Heart left ventricle (tissue), 16 donors: Measurements from ENCODE around the gene GRK5. TPM values are rescaled to one million over a fixed set of nuclear protein-coding genes. Genes with fewer than 3 reads are reported as not detected.

Experiments used
- ATAC-seq, 4 donors: fragments of 200-7000 bp; cut with Tn5 transposase; one replicate each; pipeline ENCODE4 v1.9.1; 2020 to 2022; ENCODE audit warnings: moderate library complexity in 4 of 4, mild to moderate bottlenecking in 3 of 4, moderate number of reproducible peaks in 1 of 4
- DNase-seq, 5 donors: peaks; one replicate each; pipeline ENCODE4 v3.0.0-alpha.2; 2020
- H3K27ac ChIP-seq, 12 donors: fragments of 200-600 bp; sonication (generic) in 4 of 12; one replicate each; pipeline versions ENCODE4 v1.5.0 to v1.8.0; 2016 to 2022; ENCODE audit warnings: mild to moderate bottlenecking in 2 of 12
- H3K27me3 ChIP-seq, 9 donors: fragments of 200-600 bp; sonication (generic) in 2 of 9; one replicate each; pipeline versions ENCODE4 v1.5.1 to v1.8.0; 2016 to 2022; ENCODE audit warnings: mild to moderate bottlenecking in 3 of 9
- H3K36me3 ChIP-seq, 9 donors: fragments of 200-600 bp; sonication (generic) in 2 of 9; one replicate each; pipeline versions ENCODE4 v1.5.0 to v1.8.0; 2018 to 2022; ENCODE audit warnings: mild to moderate bottlenecking in 2 of 9
- H3K4me1 ChIP-seq, 12 donors: fragments of 200-600 bp; sonication (generic) in 4 of 12; one replicate each; pipeline versions ENCODE4 v1.5.0 to v1.8.0; 2016 to 2022; ENCODE audit warnings: mild to moderate bottlenecking in 3 of 12
- H3K4me3 ChIP-seq, 12 donors: fragments of 200-600 bp; sonication (generic) in 4 of 12; one replicate each; pipeline versions ENCODE4 v1.5.0 to v1.8.0; 2017 to 2022; ENCODE audit warnings: mild to moderate bottlenecking in 9 of 12, moderate library complexity in 4 of 12
- H3K9me3 ChIP-seq, 12 donors: fragments of 200-600 bp; sonication (generic) in 4 of 12; one replicate each; pipeline versions ENCODE4 v1.5.0 to v1.8.0; 2016 to 2022; ENCODE audit warnings: mild to moderate bottlenecking in 1 of 12
- POLR2A ChIP-seq, 2 donors: fragments of 450-650 bp; IDR thresholded peaks; one replicate each; pipeline ENCODE4 v1.6.1; 2017; ENCODE audit warnings: antibody characterized with exemption in 2 of 2, mild to moderate bottlenecking in 2 of 2, moderate library complexity in 2 of 2
- WGBS, 4 donors: extraction: QIAGEN DNeasy Blood & Tissue Kit in 2 of 4; methylation state at CpG; one replicate each; pipeline versions ENCODE4 v1.1.5 to v1.1.7; 2013 to 2018; 5-methylcytosine and 5-hydroxymethylcytosine counted together
- intact Hi-C, 10 donors: fragments of 100-400 bp; cut with DNase I; formaldehyde crosslinking; loops; one replicate each; pipeline versions ENCODE4 v1.11.1 to v1.14.2; 2022
- polyA plus RNA-seq, 2 donors: library from polyadenylated mRNA; stranded (reverse); fragments of 200-250 nt; gene quantifications; one replicate each; pipeline ENCODE4 v1.2.3, GENCODE V29; 2013
- total RNA-seq, 9 donors: library from RNA; depleted of rRNA in 2 of 9; stranded (reverse); fragments of >200 nt in 2 of 9; fragmentation: NEBNext Ultra II Directional in 3 of 9; extraction: Animal tissue kit (Norgen Biotek cat#: 25700) in 3 of 9; gene quantifications; one replicate each; pipeline versions ENCODE4 v1.1.0 to v1.2.4, GENCODE V29; 2016 to 2023
- TF ChIP-seq, protein P1 (sequence below), 12 donors: fragments of 200-600 bp; sonication (generic) in 4 of 12; IDR thresholded peaks; one replicate each; pipeline versions ENCODE4 v1.5.0 to v1.8.0; 2018 to 2022; ENCODE audit warnings: antibody characterized with exemption in 12 of 12, mild to moderate bottlenecking in 5 of 12
- donor health status: ischemic (EF 13 %, LVEDD 7.1; RV severe dilation, severe dysfunction).
- donor health status: healthy with polysubstance abuse.
- donor health status: DM: no; HTN: yes; CAD: no.
- donor health status: DM: no; HTN: no; CAD: no.
- donor health status: ischemic (EF 25% LVEDD 6.9; RV normal size, moderate dysfunction).
- donor health status: ischemic (EF 25% LVEDD 5.7; RV mildly dilated, moderate dysfunction).
- donor health status: healthy.
- donor health status: DM: yes; HTN: yes; CAD: no.
- donor health status: ischemic (EF 35%, LVEDD 5.7; RV mildly dilated, moderate dysfunction).
- donor health status: nonischemic (EF 11% LVEDD 7.7; RV severe dilation, severe dysfunction).
- donor health status: DM: yes; HTN: yes; CAD: no.
- donor health status: PGD.
- donor health status: ischemic (EF 29% LVEDD 5.4; RV normal size, mild dysfunction).
- donor health status: nonischemic (EF 23%, LVEDD 6.1; RV moderate dilation, normal function).

Gene GRK5
- total and polyA plus RNA-seq, 11 donors: 13.1 to 58.0 (median 30.2) TPM

DNA sequence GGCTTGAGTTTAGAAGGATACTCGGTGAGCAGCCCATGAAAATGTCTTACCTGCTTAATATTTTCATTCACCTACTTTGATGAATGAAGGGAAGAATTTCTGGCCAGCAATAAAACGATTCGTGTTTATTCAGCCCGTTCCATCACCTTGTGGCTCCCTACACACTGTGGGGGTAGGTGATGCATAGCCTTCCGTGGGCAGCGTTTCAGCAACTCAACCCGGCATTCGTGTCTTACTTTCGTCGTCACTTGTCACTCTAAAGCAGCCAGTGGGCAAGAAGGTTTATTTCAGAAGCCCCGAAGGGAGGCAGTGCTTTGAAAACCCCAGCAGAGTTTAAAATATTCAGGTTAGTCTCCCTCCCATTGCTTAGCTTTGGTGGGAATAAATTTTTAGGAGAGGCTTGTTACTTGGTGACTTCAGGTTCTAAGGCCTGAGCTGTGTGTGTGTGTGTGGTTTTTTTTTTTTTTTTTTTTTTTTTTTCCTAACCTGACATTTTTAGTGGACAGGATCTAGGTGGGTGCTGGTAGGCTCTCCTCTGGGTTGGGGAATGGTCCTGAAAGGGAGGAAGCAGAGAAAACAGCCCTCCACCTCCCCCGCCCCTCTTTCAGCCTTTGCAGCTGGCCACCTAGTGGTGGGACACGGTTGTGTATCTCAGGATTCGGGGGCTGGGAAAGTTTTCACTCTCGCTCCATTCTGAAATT, 1.8 kb downstream of the GRK5 start:
- Histone ChIP-seq H3K27me3 (no peaks in the 10 kb centered on the region), H3K4me1 (peaks cover 3 to 69% (median 51%) of the 10 kb centered on the region in 12 donors)
- peak in 2 of 4 donors; percentile 29 to 30 for ATAC-seq

DNA sequence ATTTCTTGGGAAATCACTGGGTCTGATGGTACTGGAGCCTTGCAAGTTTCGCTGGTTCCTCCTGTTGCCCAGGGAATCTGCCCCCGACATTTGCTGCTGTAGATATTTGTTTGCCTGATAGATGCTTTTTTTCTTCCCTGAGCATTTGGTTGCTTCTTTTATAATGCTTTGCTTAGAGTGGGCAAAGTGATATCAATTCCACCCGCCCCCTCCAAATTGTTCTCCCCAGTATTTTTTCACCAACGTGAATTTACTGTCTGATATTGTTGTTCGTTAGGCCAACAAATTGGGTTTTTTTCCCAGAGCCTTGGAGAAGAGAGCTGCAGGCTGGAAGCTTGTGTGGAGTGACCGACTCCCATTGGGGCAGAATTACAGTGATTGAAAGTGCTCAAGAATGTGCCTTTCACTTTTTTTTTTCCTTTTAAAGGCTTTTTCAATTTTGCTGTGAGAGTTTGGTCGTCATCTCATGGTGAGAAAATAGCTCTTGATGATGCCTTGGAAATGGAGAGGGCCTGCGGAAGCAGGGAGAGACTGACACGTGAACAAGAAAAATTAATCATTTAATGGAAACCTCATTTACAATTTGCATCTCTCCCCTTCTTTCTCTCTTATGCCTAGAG, 2.5 kb downstream of the GRK5 start:
- H3K27me3 ChIP-seq: no peaks in the 10 kb centered on the region
- H3K4me1 ChIP-seq: peaks cover 3 to 76% (median 57%) of the 10 kb centered on the region in 12 donors
- H3K36me3 ChIP-seq: peaks cover 0 to 10% (median 4%) of the 10 kb centered on the region in 9 donors
- H3K9me3 ChIP-seq: no peaks in the 10 kb centered on the region
- DNase-seq: no peak
- 26 to 33% (median 28%) methylated on average over 9 of the region's 9 CpGs for WGBS, 4 donors
- no peak for ATAC-seq
- peak overlapping the region; percentile 14 to 100 (median 98) for H3K27ac ChIP-seq
- intact Hi-C loops: loop anchor here in 9 of 10 donors (2.0 to 10.0 kb wide), 15 partner anchors 41 to 385 kb away; partner anchors contain the start of gene TIAL1 (in 1 of the 9)
- no peak for TF ChIP-seq POLR2A (IDR thresholded peaks at IDR 0.05)
- TF ChIP-seq, protein P1, sequence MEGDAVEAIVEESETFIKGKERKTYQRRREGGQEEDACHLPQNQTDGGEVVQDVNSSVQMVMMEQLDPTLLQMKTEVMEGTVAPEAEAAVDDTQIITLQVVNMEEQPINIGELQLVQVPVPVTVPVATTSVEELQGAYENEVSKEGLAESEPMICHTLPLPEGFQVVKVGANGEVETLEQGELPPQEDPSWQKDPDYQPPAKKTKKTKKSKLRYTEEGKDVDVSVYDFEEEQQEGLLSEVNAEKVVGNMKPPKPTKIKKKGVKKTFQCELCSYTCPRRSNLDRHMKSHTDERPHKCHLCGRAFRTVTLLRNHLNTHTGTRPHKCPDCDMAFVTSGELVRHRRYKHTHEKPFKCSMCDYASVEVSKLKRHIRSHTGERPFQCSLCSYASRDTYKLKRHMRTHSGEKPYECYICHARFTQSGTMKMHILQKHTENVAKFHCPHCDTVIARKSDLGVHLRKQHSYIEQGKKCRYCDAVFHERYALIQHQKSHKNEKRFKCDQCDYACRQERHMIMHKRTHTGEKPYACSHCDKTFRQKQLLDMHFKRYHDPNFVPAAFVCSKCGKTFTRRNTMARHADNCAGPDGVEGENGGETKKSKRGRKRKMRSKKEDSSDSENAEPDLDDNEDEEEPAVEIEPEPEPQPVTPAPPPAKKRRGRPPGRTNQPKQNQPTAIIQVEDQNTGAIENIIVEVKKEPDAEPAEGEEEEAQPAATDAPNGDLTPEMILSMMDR (IDR thresholded peaks at IDR 0.05): peak in 1 of 12 donors; percentile 10
- peak overlapping the region in 11 of 12 donors; percentile 74 to 98 (median 92) for H3K4me3 ChIP-seq

More for the DNA sequence above, 1.8 kb downstream of the GRK5 start:
- peak overlapping the region; percentile 93 to 100 (median 98) for H3K27ac ChIP-seq
- whole genome bisulfite sequencing, 4 donors: 2 to 4% (median 3%) methylated on average over 15 of the region's 15 CpGs
- peak overlapping the region; percentile 74 to 100 (median 92) for H3K4me3 ChIP-seq
- H3K36me3 ChIP-seq: peaks cover 0 to 10% (median 4%) of the 10 kb centered on the region in 9 donors
- intact Hi-C loops: loop anchor here in 7 of 10 donors (2.0 to 10.0 kb wide), 12 partner anchors 43 to 386 kb away; partner anchors contain the start of gene TIAL1 (in 1 of the 7)
- TF ChIP-seq POLR2A (IDR thresholded peaks at IDR 0.05): no peak
- TF ChIP-seq, protein P1 (IDR thresholded peaks at IDR 0.05): peak; percentile 68 to 82 (median 74)
- DNase-seq: peak; percentile 68 to 81 (median 72)
- no peaks in the 10 kb centered on the region for H3K9me3 ChIP-seq

DNA sequence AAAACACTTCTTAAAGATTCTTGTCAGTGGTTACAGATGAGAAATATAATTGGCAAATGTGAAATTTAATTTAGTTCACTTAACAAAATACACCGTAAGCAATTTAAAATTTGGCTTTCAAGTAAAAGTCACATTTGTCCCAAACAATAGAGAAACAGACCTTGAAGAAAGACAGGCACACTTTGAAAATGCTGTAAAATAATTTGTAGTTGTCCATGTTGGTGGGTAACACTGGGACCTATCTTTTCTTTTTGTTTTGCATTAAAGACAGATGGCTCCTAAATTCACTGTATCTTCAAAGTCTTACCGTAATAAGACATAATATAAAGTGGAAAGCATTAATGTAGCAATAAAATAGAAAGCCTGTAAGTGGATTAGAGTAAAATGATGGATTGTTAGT, 3.3 kb downstream of the GRK5 start:
- Histone ChIP-seq H3K27me3 (no peaks in the 10 kb centered on the region), H3K36me3 (peaks cover 0 to 10% (median 4%) of the 10 kb centered on the region in 9 donors), H3K4me3 (peak overlapping the region in 8 of 12 donors; percentile 4 to 94 (median 80)), H3K27ac (peak overlapping the region in 11 of 12 donors; percentile 93 to 100 (median 99)), H3K4me1 (peaks cover 3 to 79% (median 61%) of the 10 kb centered on the region in 12 donors), H3K9me3 (no peaks in the 10 kb centered on the region)
- WGBS, 4 donors: 69 to 80% (median 74%) methylated on average over 2 of the region's 2 CpGs
- no peak for DNase-seq
- ATAC-seq: no peak
- intact Hi-C loops: loop anchor here in 4 of 10 donors (2.0 to 10.0 kb wide), 4 partner anchors 40 to 64 kb away; no protein-coding TSS in a partner anchor
- no peak for TF ChIP-seq POLR2A (IDR thresholded peaks at IDR 0.05)
- TF ChIP-seq, protein P1 (IDR thresholded peaks at IDR 0.05): no peak

DNA sequence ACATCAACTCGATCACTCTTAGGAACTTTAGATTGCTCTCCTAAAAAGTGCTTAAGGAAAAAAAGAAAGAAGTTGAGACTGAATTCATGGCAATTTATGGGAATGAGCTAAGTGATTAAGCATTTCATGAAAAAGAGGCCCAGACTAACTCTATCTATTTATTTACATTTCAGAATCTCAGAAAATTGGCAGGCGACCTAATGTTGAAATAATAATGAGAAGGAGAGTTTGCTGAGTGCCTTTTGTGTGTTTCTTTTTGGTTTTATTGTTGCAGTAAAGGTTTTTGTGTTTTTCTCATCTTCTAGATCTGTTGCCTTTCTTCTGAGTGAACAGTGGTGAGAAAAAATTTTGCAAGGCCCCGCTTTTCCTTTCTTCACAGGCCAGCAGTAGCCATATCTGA, 3.8 kb downstream of the GRK5 start:
- Histone ChIP-seq H3K9me3 (no peaks in the 10 kb centered on the region), H3K27me3 (no peaks in the 10 kb centered on the region), H3K27ac (peak overlapping the region in 11 of 12 donors; percentile 50 to 100 (median 97)), H3K4me1 (peaks cover 3 to 77% (median 60%) of the 10 kb centered on the region in 12 donors), H3K36me3 (peaks cover 0 to 10% (median 4%) of the 10 kb centered on the region in 9 donors), H3K4me3 (peak overlapping the region in 8 of 12 donors; percentile 14 to 94 (median 52))
- ATAC-seq: no peak
- intact Hi-C loops: loop anchor here in 4 of 10 donors (2.0 to 10.0 kb wide), 4 partner anchors 40 to 64 kb away; no protein-coding TSS in a partner anchor
- no peak for TF ChIP-seq POLR2A (IDR thresholded peaks at IDR 0.05)
- WGBS, 4 donors: 70 to 76% (median 72%) methylated on average over 3 of the region's 3 CpGs
- no peak for DNase-seq
